OCI-LY1 (cell line): ENCODE data around the gene CLEC4A.
"Not testable (repeated sequence)": the region's sequence is repeated elsewhere in the genome, so short reads cannot be mapped to it uniquely, and the experiment has no call there.

ENCODE experiments used
- H2AFZ ChIP-seq: fragments of 200-600 bp; sonication (generic), shearing (Covaris generic); 2 replicates; pipeline ENCODE4 v1.6.0; 2014; ENCODE audit warnings: antibody characterized with exemption, mild to moderate bottlenecking, low read length
- H3F3A ChIP-seq: fragments of 200-600 bp; sonication (generic), shearing (Covaris generic); 2 replicates; pipeline ENCODE4 v1.6.0; 2014; ENCODE audit warnings: mild to moderate bottlenecking, antibody characterized with exemption, low read length, moderate library complexity; ENCODE audit not compliant: insufficient read depth
- H3K27ac ChIP-seq: fragments of 200-600 bp; sonication (generic); 2 replicates; pipeline ENCODE4 v1.5.1; 2014; ENCODE audit warnings: low read length, mixed run types, mild to moderate bottlenecking, low read depth; ENCODE audit not compliant: poor library complexity, severe bottlenecking
- H3K27me3 ChIP-seq: fragments of 200-600 bp; sonication (generic); 2 replicates; pipeline ENCODE4 v1.6.0; 2014; ENCODE audit warnings: antibody characterized with exemption, mild to moderate bottlenecking, low read length, moderate library complexity; ENCODE audit not compliant: insufficient read depth
- H3K36me3 ChIP-seq: fragments of 200-600 bp; sonication (generic); 2 replicates; pipeline ENCODE4 v1.6.1; 2014; ENCODE audit warnings: mild to moderate bottlenecking, antibody characterized with exemption, low read length, moderate library complexity, mixed read lengths; ENCODE audit not compliant: insufficient read depth
- H3K4me1 ChIP-seq: fragments of 200-600 bp; sonication (generic); 2 replicates; pipeline ENCODE4 v1.5.1; 2014; ENCODE audit warnings: mild to moderate bottlenecking, low read length, moderate library complexity; ENCODE audit not compliant: insufficient read depth, severe bottlenecking
- H3K4me2 ChIP-seq: fragments of 200-600 bp; sonication (generic), shearing (Covaris generic); 2 replicates; pipeline ENCODE4 v1.6.1; 2014; ENCODE audit warnings: low read length
- H3K4me3 ChIP-seq: fragments of 200-600 bp; sonication (generic); 2 replicates; pipeline ENCODE4 v1.5.1; 2014; ENCODE audit warnings: low read length, low read depth, mild to moderate bottlenecking, mixed read lengths; ENCODE audit not compliant: poor library complexity, severe bottlenecking
- H3K79me2 ChIP-seq: fragments of 200-600 bp; shearing (Covaris generic); 2 replicates; pipeline ENCODE4 v1.6.1; 2016; ENCODE audit warnings: mixed run types, low read length, mixed read lengths; ENCODE audit not compliant: insufficient read depth
- H3K9ac ChIP-seq: fragments of 200-600 bp; sonication (generic), shearing (Covaris generic); 2 replicates; pipeline ENCODE4 v1.6.1; 2014; ENCODE audit warnings: mild to moderate bottlenecking, low read length, mixed read lengths
- H3K9me2 ChIP-seq: fragments of 200-600 bp; sonication (generic), shearing (Covaris generic); 2 replicates; pipeline ENCODE4 v1.6.1; 2014; ENCODE audit warnings: low read depth, mild to moderate bottlenecking, low read length, mixed read lengths
- H3K9me3 ChIP-seq: fragments of 200-600 bp; shearing (Covaris generic); 2 replicates; pipeline ENCODE4 v1.6.1; 2014; ENCODE audit warnings: low read length, mixed read lengths
- H4K20me1 ChIP-seq: fragments of 200-600 bp; sonication (generic), shearing (Covaris generic); 2 replicates; pipeline ENCODE4 v1.6.0; 2016; ENCODE audit warnings: mild to moderate bottlenecking, low read length; ENCODE audit not compliant: insufficient read depth
- EZH2 ChIP-seq: fragments of 200-600 bp; sonication (generic), shearing (Covaris generic); IDR thresholded peaks from 2 replicates; pipeline ENCODE4 v1.8.0; 2017; ENCODE audit warnings: borderline replicate concordance, mixed run types, mild to moderate bottlenecking, antibody characterized with exemption, low read length, moderate library complexity, mixed read lengths
- TF ChIP-seq, protein P1 (sequence below): fragments of 200-600 bp; sonication (generic), shearing (Covaris generic); IDR thresholded peaks from 2 replicates; pipeline ENCODE4 v1.5.1; 2017; ENCODE audit warnings: mild to moderate bottlenecking, antibody characterized with exemption, low read length, moderate library complexity, mixed read lengths

Gene CLEC4A

GRCh38 chr12:8134398-8134930 is 11.0 kb downstream of the CLEC4A start:
- H3K4me3 ChIP-seq, H3K36me3 ChIP-seq, H3K4me1 ChIP-seq, H3K9ac ChIP-seq, H3K4me2 ChIP-seq, H3K9me3 ChIP-seq, H3K27ac ChIP-seq, H3K9me2 ChIP-seq, H3K79me2 ChIP-seq, H2AFZ ChIP-seq, H3K27me3 ChIP-seq, H4K20me1 ChIP-seq, H3F3A ChIP-seq: not testable (repeated sequence)

DNA sequence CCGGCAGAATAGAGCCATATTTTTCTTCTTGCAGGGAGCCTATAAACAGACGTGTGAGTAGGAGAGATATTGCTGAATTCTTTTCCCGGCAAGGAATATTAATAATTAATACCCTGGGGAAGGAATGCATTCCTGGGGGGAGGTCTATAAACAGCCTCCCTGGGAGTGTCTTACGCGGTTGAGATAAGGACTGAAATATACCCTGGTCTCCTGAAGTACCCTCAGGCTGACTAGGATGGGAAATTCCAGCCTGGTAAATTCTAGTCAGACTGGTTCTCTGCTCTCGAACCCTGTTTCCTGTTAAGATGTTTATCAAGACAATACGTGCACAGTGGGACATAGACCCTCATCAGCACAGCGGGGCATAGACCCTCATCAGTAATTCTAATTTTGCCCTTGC is 18.2 kb downstream of the CLEC4A start:
- H3K4me2 ChIP-seq, H4K20me1 ChIP-seq: not testable (repeated sequence)

GRCh38 chr12:8143261-8143660 is 19.8 kb downstream of the CLEC4A start:
- TF ChIP-seq, protein P1, sequence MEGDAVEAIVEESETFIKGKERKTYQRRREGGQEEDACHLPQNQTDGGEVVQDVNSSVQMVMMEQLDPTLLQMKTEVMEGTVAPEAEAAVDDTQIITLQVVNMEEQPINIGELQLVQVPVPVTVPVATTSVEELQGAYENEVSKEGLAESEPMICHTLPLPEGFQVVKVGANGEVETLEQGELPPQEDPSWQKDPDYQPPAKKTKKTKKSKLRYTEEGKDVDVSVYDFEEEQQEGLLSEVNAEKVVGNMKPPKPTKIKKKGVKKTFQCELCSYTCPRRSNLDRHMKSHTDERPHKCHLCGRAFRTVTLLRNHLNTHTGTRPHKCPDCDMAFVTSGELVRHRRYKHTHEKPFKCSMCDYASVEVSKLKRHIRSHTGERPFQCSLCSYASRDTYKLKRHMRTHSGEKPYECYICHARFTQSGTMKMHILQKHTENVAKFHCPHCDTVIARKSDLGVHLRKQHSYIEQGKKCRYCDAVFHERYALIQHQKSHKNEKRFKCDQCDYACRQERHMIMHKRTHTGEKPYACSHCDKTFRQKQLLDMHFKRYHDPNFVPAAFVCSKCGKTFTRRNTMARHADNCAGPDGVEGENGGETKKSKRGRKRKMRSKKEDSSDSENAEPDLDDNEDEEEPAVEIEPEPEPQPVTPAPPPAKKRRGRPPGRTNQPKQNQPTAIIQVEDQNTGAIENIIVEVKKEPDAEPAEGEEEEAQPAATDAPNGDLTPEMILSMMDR, result no peak
- no peak for TF ChIP-seq EZH2
- H4K20me1 ChIP-seq, result no peaks in the 10 kb centered on the region
- no peaks in the 10 kb centered on the region for H3K36me3 ChIP-seq
- no peaks in the 10 kb centered on the region for H3K9me3 ChIP-seq
- H3K27ac ChIP-seq, result no peak overlapping the region
- no peaks in the 10 kb centered on the region for H3K27me3 ChIP-seq
- H3K9me2 ChIP-seq, result no peaks in the 10 kb centered on the region
- H3F3A ChIP-seq, result no peaks in the 10 kb centered on the region
- H3K4me1 ChIP-seq, result no peaks in the 10 kb centered on the region
- no peak overlapping the region for H3K4me2 ChIP-seq
- no peaks in the 10 kb centered on the region for H3K79me2 ChIP-seq
- H2AFZ ChIP-seq, result no peak overlapping the region
- no peak overlapping the region for H3K9ac ChIP-seq
- H3K4me3 ChIP-seq, result no peak overlapping the region

More for the DNA sequence above, 18.2 kb downstream of the CLEC4A start:
- not testable (repeated sequence) for H3K27me3 ChIP-seq, H3K36me3 ChIP-seq, H3K9me3 ChIP-seq, H3K9me2 ChIP-seq, H3F3A ChIP-seq, H3K79me2 ChIP-seq, H3K9ac ChIP-seq, H3K4me3 ChIP-seq, H2AFZ ChIP-seq, H3K4me1 ChIP-seq, H3K27ac ChIP-seq

DNA sequence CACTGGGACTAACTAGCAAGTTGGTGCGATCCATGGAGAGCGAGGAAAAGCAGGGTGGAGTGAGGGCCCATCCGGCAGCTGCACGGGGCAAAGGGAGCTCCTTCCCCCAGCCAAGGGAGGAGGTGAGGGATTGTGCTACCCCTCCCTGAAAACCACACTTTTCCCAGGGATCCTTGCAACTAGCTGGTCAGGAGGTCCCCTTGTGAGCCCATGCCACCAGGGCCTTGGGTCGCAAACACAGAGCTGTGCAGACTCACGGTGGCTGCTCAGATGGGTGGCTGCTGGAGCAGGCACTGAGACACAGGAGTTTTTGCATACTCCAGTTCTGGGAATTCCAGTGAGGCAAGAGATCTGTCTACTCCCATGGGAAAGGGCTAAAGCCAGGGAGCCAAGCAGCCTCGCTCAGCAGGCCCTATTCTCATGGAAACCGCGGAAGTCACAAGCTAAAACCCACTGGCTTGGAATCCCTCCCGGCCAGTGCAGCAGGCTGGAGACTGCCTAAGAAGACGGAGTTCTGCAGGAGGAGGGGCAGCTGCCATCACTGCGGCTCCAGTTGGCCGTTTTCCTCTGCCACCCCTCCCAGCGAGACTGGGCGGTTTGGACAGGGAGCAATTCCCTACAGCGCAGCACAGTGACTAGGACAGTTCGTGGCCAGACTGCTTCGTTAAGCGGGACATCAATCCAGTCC is 22.5 kb downstream of the CLEC4A start:
- no peaks in the 10 kb centered on the region for H3K9me2 ChIP-seq
- no peaks in the 10 kb centered on the region for H3K9me3 ChIP-seq
- no peaks in the 10 kb centered on the region for H3K27me3 ChIP-seq
- no peak overlapping the region for H3K9ac ChIP-seq
- no peaks in the 10 kb centered on the region for H3K36me3 ChIP-seq
- H3K4me2 ChIP-seq, result no peak overlapping the region
- H3K27ac ChIP-seq, result no peak overlapping the region
- H2AFZ ChIP-seq, result no peak overlapping the region
- H3K4me3 ChIP-seq, result no peak overlapping the region
- TF ChIP-seq EZH2, result no peak
- TF ChIP-seq, protein P1, result no peak
- no peaks in the 10 kb centered on the region for H3F3A ChIP-seq
- H4K20me1 ChIP-seq, result no peaks in the 10 kb centered on the region
- no peaks in the 10 kb centered on the region for H3K79me2 ChIP-seq
- H3K4me1 ChIP-seq, result no peaks in the 10 kb centered on the region
